Parathyroid adenoma (tissue), 2 donors: ENCODE measurements around the gene KCNIP1.

Experiments used
- H2AFZ ChIP-seq: fragments of 300-600 bp; sonication (generic); one replicate; pipeline ENCODE4 v1.7.0; 2017; ENCODE audit warnings: antibody characterized with exemption, mild to moderate bottlenecking
- H3K27ac ChIP-seq: fragments of 300-600 bp; sonication (generic); one replicate; pipeline ENCODE4 v1.7.0; 2017
- H3K27me3 ChIP-seq: fragments of 300-600 bp; sonication (generic); one replicate; pipeline ENCODE4 v1.7.0; 2017; ENCODE audit warnings: low read length; ENCODE audit not compliant: control insufficient read depth, insufficient read depth
- H3K36me3 ChIP-seq: fragments of 300-600 bp; sonication (generic); one replicate; pipeline ENCODE4 v1.7.0; 2017; ENCODE audit warnings: low read length; ENCODE audit not compliant: control insufficient read depth, insufficient read depth
- H3K4me1 ChIP-seq: fragments of 300-600 bp; sonication (generic); one replicate; pipeline ENCODE4 v1.7.0; 2017; ENCODE audit warnings: control low read depth
- H3K4me2 ChIP-seq: fragments of 300-600 bp; sonication (generic); one replicate; pipeline ENCODE4 v1.7.0; 2017; ENCODE audit warnings: low read length
- H3K4me3 ChIP-seq: fragments of 300-600 bp; sonication (generic); one replicate; pipeline ENCODE4 v1.7.0; 2017; ENCODE audit warnings: low read depth, low read length
- H3K79me2 ChIP-seq: fragments of 300-600 bp; sonication (generic); one replicate; pipeline ENCODE4 v1.7.0; 2017; ENCODE audit warnings: control low read depth
- H3K9ac ChIP-seq: fragments of 300-600 bp; sonication (generic); one replicate; pipeline ENCODE4 v1.7.0; 2017; ENCODE audit warnings: mild to moderate bottlenecking
- H3K9me3 ChIP-seq: fragments of 300-600 bp; sonication (generic); one replicate; pipeline ENCODE4 v1.7.0; 2017; ENCODE audit warnings: low read length; ENCODE audit not compliant: control insufficient read depth
- TF ChIP-seq, protein P1 (sequence below): fragments of 300-600 bp; sonication (generic); IDR thresholded peaks from one replicate; pipeline ENCODE4 v1.7.0; 2017; ENCODE audit warnings: antibody characterized with exemption, mild to moderate bottlenecking
- donor health status: primary hyperparathyroidism.

Gene KCNIP1

DNA sequence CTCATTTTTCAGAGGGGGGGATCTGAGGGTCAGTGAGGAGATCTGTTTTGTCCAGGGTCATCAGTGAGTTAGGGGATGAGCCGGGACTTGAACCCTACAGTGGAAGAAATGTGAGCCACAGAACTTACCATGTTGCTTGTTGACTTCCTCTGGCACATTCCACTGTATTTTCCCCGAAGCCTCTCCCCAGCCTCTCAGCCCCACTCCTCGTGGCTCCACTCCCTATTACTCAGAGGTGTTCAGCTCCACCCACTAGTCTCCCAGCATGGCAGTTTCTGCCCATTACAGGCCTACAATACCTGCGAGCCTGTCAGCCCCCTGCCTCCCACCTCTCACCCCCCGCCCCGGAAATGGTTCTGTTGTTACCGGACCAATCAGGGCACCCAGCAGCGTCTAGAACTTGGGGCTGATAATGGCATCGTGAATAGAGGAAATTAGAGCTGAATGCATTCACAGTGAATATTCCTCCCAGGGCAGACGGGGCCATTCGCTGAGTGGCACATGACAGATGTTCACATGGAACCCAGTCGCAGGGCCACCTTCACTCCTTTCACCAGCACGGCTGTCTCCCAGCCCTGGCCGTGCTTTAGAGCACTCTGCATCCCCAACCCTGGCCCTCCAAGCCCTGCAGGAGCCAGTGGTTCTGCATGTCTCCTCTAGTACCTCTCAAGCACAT is 81.6 kb downstream of the KCNIP1 start:
- Histone ChIP-seq H3K4me2 (no peak overlapping the region), H3K36me3 (no peaks in the 10 kb centered on the region), H3K79me2 (no peaks in the 10 kb centered on the region), H3K9ac (no peak overlapping the region), H3K27me3 (no peaks in the 10 kb centered on the region), H3K4me3 (no peak overlapping the region), H3K9me3 (no peaks in the 10 kb centered on the region), H3K4me1 (no peaks in the 10 kb centered on the region), H3K27ac (no peak overlapping the region), H2AFZ (no peak overlapping the region)
- TF ChIP-seq, protein P1, sequence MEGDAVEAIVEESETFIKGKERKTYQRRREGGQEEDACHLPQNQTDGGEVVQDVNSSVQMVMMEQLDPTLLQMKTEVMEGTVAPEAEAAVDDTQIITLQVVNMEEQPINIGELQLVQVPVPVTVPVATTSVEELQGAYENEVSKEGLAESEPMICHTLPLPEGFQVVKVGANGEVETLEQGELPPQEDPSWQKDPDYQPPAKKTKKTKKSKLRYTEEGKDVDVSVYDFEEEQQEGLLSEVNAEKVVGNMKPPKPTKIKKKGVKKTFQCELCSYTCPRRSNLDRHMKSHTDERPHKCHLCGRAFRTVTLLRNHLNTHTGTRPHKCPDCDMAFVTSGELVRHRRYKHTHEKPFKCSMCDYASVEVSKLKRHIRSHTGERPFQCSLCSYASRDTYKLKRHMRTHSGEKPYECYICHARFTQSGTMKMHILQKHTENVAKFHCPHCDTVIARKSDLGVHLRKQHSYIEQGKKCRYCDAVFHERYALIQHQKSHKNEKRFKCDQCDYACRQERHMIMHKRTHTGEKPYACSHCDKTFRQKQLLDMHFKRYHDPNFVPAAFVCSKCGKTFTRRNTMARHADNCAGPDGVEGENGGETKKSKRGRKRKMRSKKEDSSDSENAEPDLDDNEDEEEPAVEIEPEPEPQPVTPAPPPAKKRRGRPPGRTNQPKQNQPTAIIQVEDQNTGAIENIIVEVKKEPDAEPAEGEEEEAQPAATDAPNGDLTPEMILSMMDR = no peak

DNA sequence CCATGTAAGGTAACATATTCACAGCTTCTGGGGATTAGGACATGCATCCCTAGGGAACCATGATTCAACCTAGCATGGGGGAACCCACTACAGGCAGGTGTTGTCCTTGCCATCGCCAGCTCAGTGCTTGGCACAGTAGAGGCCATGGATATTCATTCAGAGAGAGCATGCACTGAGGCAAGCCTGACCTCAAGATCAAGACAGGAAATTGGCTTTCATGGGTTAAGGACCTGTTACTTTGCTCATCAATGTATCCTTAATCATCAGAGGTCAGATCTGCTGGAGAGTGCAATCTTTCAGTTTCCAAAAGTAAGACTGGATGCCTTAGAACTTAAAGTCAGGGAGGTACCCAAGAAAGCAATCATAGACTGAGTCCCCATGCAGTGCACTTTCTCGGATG is 84.0 kb downstream of the KCNIP1 start:
- Histone ChIP-seq H3K79me2 (no peaks in the 10 kb centered on the region), H3K27me3 (no peaks in the 10 kb centered on the region), H3K4me2 (no peak overlapping the region), H3K4me1 (no peaks in the 10 kb centered on the region), H2AFZ (no peak overlapping the region), H3K9me3 (no peaks in the 10 kb centered on the region), H3K4me3 (no peak overlapping the region), H3K27ac (no peak overlapping the region), H3K36me3 (no peaks in the 10 kb centered on the region), H3K9ac (no peak overlapping the region)
- TF ChIP-seq, protein P1 = no peak

DNA sequence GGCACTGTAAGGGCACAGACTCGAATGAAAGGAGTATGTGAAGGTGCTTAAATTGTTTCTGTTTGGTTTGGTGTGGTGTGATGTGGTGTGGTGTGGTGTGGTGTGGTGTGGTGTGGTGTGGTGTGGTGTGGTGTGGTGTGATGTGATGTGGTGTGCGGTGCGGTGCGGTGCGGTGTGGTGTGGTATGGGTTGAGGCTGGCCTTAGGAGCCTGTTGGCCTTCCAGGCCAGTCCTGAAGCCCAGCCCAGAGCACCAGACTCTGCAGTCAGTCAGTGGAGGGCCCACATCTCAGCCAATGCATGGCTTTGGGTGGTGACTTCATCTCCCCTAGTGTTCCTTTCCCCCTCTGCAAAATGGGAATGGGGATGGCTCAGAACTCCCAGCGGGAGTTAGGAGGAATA is 85.8 kb downstream of the KCNIP1 start:
- Histone ChIP-seq H3K4me3 (no peak overlapping the region), H3K27ac (no peak overlapping the region), H3K27me3 (no peaks in the 10 kb centered on the region), H3K4me2 (no peak overlapping the region), H3K9me3 (no peaks in the 10 kb centered on the region), H3K9ac (no peak overlapping the region), H3K36me3 (no peaks in the 10 kb centered on the region), H3K4me1 (no peaks in the 10 kb centered on the region), H3K79me2 (no peaks in the 10 kb centered on the region), H2AFZ (no peak overlapping the region)
- TF ChIP-seq, protein P1 = no peak

DNA sequence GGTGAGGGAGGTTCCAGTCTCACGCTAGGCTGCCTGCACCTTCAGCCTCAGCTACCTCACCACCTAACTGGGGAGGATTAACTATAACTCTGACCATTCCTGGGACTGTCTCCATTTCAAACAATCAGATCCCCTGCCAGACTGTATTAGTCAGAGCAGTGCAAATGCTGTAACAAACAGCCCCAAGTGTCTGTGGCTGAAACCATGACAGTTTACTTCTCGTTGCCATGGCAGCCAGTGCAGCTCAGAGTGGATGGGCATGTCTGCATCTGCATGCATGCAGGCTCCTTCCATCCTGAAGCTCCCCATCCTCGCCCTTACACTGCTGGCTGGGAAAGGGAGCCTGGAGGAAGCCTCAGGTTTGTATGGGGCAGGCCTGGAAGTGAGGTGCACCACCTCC is 86.7 kb downstream of the KCNIP1 start:
- Histone ChIP-seq H3K4me2 (no peak overlapping the region), H3K9me3 (no peaks in the 10 kb centered on the region), H3K27me3 (no peaks in the 10 kb centered on the region), H3K27ac (no peak overlapping the region), H3K36me3 (no peaks in the 10 kb centered on the region), H3K9ac (no peak overlapping the region), H3K4me1 (no peaks in the 10 kb centered on the region), H3K79me2 (no peaks in the 10 kb centered on the region), H3K4me3 (no peak overlapping the region), H2AFZ (no peak overlapping the region)
- TF ChIP-seq, protein P1 = no peak

DNA sequence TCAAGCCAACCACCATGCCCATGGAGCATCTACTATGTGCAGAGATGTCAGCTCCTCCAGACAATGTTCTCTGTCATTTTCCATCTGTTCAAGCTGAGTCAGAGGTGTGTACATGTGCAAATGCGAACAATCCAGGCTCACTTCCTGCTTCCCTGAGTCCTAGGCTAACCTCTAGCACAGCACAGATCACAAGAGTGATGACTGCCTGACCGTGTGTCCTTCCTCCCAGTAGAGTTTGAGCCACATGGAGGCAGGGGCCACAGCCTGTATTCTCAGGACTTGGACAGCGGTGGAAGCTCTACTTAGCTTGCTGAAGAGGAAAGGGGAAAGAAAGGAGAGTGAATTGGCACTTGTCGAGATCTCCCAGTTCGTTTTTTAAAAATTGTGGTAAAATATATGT is 87.2 kb downstream of the KCNIP1 start:
- Histone ChIP-seq H3K4me1 (no peaks in the 10 kb centered on the region), H3K4me2 (no peak overlapping the region), H3K9ac (no peak overlapping the region), H3K36me3 (no peaks in the 10 kb centered on the region), H3K27ac (no peak overlapping the region), H3K27me3 (no peaks in the 10 kb centered on the region), H2AFZ (no peak overlapping the region), H3K4me3 (no peak overlapping the region), H3K9me3 (no peaks in the 10 kb centered on the region), H3K79me2 (no peaks in the 10 kb centered on the region)
- TF ChIP-seq, protein P1 = no peak
